Natural killer cell treated with Interleukin-12 subunit alpha and Interleukin-12 subunit beta and Interleukin-15 and Interleukin-18, amount 100 ng/mL, for 72 hours (primary cell): ENCODE results near the gene RBMS1. TPM values are rescaled to one million over a fixed set of nuclear protein-coding genes. Genes with fewer than 3 reads are reported as not detected.

Experiments
- ATAC-seq, 2 donors: fragments of 150-1000 bp; cut with Tn5 transposase in 1 of 2; sonication (Bioruptor Pico), chemical (Tn5 transposase) in 1 of 2; 2 replicates each; pipeline ENCODE4 v1.10.0; 2021
- DNase-seq: peaks from one replicate; pipeline ENCODE4 v3.0.0; 2022; ENCODE audit warnings: low spot score
- H3K27ac Mint-ChIP-seq, 2 donors: 1 replicate in 1 of 2; 2 replicates in 1 of 2; pipeline ENCODE4 v1.8.0; 2022; ENCODE audit warnings: mixed read lengths in 2 of 2, mild to moderate bottlenecking in 1 of 2, moderate library complexity in 1 of 2
- H3K27me3 Mint-ChIP-seq, 2 donors: 1 replicate in 1 of 2; 2 replicates in 1 of 2; pipeline ENCODE4 v1.8.0; 2022; ENCODE audit warnings: mixed read lengths in 2 of 2
- H3K36me3 Mint-ChIP-seq: one replicate; pipeline ENCODE4 v1.8.0; 2022; ENCODE audit warnings: mixed read lengths
- H3K4me1 Mint-ChIP-seq, 2 donors: 1 replicate in 1 of 2; 2 replicates in 1 of 2; pipeline ENCODE4 v1.8.0; 2022; ENCODE audit warnings: low read depth in 2 of 2, mixed read lengths in 2 of 2, mild to moderate bottlenecking in 1 of 2
- H3K4me3 Mint-ChIP-seq: one replicate; pipeline ENCODE4 v1.8.0; 2022; ENCODE audit warnings: mixed read lengths
- H3K9me3 Mint-ChIP-seq: 2 replicates; pipeline ENCODE4 v1.8.0; 2022; ENCODE audit warnings: mixed read lengths
- total RNA-seq, 2 donors: library from RNA; stranded (reverse); gene quantifications; one replicate each; pipeline ENCODE4 v1.2.3, GENCODE V29; 2022

Gene RBMS1
- total RNA-seq, 2 donors from 2014 or later = 59.4 to 86.1 TPM

DNA sequence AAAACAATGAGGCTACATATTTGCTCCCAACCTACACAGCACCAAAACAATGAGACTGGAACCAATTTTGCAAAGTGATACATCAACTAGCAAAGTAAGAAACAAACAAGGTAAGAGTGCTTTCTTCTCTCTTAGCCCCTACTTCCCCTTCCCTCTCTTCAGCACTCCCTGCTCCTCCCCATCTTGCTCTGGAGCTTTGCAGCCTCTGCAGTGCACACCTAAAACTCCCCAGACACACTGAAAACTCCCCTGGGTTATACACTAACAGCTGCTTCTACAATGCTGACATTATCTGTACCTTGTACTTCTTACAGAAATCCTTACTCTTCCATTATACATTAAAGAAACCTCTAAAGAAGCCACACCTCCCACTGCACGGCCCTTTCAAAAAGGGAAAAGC is 93.7 kb downstream of the RBMS1 start:
- Mint-ChIP-seq H3K4me1 (peaks cover 36 to 47% of the 10 kb centered on the region in 2 donors), H3K27me3 (no peaks in the 10 kb centered on the region), H3K27ac (no peak overlapping the region), H3K36me3 (no peaks in the 10 kb centered on the region), H3K4me3 (no peak overlapping the region), H3K9me3 (no peaks in the 10 kb centered on the region)
- DNase-seq (no peak), ATAC-seq (no peak)

DNA sequence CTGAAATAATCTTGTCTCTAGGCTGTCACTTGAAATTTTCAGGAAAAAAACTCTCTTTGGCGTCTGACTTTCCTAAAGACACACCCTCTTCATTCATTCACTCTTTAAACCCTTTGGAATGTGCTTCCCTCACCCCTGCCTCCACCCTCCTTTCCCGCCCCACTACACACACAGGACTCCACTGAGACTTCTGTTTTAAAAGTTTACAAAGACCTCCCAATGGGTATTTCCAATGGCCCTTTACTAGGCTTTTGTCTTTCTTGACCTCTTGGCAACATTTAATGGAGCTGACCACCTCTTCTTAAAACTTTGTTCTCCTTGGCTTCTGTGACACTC is 96.1 kb downstream of the RBMS1 start:
- Mint-ChIP-seq H3K36me3 (no peaks in the 10 kb centered on the region), H3K4me3 (no peak overlapping the region), H3K27ac (no peak overlapping the region), H3K27me3 (no peaks in the 10 kb centered on the region), H3K4me1 (peaks cover 33 to 44% of the 10 kb centered on the region in 2 donors), H3K9me3 (no peaks in the 10 kb centered on the region)
- DNase-seq (no peak), ATAC-seq (no peak)

DNA sequence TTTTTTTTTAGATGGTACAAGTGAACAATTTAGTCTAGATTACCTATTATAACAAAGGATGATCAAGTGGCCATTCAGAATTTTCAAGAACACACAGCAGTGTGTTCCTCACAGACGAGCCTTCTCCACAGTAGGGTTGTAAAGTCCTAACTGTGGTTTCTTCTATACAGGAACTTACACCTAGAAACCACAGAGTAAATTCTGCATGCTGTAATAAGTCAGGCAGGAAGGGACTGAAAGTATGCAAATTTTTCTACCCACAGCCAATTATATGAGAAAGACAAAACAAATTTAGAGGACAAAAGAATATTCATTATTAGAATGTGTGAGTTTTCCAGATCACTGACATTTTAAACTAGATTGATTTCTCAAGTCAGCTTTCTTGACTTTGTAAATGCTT is 99.5 kb downstream of the RBMS1 start:
- peaks cover 3% of the 10 kb centered on the region for H3K9me3 Mint-ChIP-seq
- H3K27ac Mint-ChIP-seq = no peak overlapping the region
- H3K36me3 Mint-ChIP-seq = peaks cover 4% of the 10 kb centered on the region
- DNase-seq (peak; percentile 75), ATAC-seq (peak; percentile 96 to 98)
- no peaks in the 10 kb centered on the region for H3K27me3 Mint-ChIP-seq
- H3K4me3 Mint-ChIP-seq = peak overlapping the region; percentile 76
- peaks cover 44 to 54% of the 10 kb centered on the region in 2 donors for H3K4me1 Mint-ChIP-seq

DNA sequence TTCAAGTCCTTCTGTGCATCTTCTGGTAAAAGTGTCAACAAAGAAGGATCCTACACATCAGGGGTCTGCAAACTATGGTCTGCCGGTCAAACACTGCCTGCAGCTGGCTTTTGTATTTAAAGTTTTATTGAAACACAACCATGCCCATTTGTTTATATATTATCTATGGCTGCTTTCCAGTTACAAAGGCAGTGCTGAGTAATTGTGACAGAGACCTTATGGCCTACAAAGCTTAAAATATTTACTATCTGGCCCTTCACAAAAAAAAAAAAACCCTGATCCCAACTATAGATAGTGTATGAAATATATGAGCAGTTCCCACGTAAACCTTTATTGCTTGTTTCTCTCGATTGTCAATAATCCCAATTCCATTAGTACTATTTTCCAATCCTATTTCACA is 101.4 kb downstream of the RBMS1 start:
- DNase-seq (no peak), ATAC-seq (no peak)
- no peak overlapping the region for H3K27ac Mint-ChIP-seq
- H3K4me3 Mint-ChIP-seq = peak overlapping the region; percentile 76
- peaks cover 62 to 73% of the 10 kb centered on the region in 2 donors for H3K4me1 Mint-ChIP-seq
- peaks cover 4% of the 10 kb centered on the region for H3K36me3 Mint-ChIP-seq
- no peaks in the 10 kb centered on the region for H3K27me3 Mint-ChIP-seq
- peaks cover 3% of the 10 kb centered on the region for H3K9me3 Mint-ChIP-seq

DNA sequence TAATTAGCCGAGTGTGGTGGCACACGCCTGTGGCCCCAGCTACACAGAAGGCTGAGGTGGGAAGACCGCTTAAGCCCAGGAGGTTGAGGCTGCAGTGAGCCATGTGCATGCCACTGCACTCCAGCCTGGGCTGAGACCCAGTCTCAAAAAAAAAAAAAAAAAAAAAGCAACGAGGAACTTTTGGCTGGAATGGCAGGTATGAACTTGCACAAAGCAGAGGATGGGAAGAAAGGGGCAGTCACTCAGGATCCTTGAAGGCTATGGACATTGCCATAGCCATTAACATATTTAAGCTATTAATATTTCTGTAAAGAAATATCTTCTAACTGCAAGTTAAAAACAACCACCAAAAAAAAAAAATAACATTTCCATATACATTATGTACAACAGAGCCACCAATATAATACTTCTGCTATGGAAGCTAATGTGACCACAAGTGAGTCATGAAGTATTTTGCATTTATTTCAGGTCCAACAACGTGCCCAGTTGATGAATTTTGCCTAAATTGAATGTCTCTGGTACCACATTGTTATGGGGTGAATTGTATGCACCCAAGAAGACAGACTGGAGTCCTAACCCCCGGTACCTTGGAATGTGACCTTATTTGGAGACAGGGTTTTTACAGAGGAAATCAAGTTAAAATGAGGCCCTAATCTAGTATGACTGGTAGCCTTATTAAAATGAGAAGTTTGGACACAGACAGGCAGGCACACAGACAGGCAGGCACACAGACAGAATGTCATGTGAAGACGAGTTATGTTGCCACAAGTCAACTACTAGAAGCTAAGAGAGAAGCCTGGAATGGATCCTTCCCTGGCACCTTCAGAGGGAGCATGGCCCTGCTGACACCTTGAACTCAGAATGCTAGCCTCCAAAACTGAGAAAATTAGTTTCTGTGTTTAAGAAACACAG is 102.8 kb downstream of the RBMS1 start:
- DNase-seq (no peak), ATAC-seq (no peak)
- H3K4me1 Mint-ChIP-seq = peaks cover 73 to 78% of the 10 kb centered on the region in 2 donors
- H3K4me3 Mint-ChIP-seq = peak overlapping the region; percentile 66
- no peaks in the 10 kb centered on the region for H3K27me3 Mint-ChIP-seq
- H3K9me3 Mint-ChIP-seq = peaks cover 3% of the 10 kb centered on the region
- no peak overlapping the region for H3K27ac Mint-ChIP-seq
- peaks cover 4% of the 10 kb centered on the region for H3K36me3 Mint-ChIP-seq

DNA sequence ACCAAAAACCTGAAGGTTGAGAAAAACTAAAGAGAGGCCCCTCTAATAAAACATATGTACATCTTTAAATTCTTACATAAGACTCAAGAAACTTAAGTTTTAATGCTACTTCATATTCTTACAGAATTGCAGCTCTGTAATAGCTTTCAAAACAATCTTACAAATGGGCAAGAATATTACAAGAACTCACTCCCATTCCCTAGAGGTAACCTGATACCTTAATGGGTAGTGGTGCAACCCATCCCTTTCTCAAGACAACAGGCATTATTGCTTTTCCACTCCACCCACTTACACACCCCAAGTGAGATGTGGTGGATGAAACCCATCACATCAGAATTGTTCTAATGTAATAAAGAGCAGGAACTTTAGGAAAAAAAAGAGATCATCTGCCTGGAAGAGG is 103.7 kb downstream of the RBMS1 start:
- H3K4me3 Mint-ChIP-seq = peak overlapping the region; percentile 66
- H3K4me1 Mint-ChIP-seq = peaks cover 75 to 82% of the 10 kb centered on the region in 2 donors
- DNase-seq (no peak), ATAC-seq (no peak)
- H3K9me3 Mint-ChIP-seq = peaks cover 3% of the 10 kb centered on the region
- H3K36me3 Mint-ChIP-seq = peaks cover 4% of the 10 kb centered on the region
- no peak overlapping the region for H3K27ac Mint-ChIP-seq
- H3K27me3 Mint-ChIP-seq = no peaks in the 10 kb centered on the region

DNA sequence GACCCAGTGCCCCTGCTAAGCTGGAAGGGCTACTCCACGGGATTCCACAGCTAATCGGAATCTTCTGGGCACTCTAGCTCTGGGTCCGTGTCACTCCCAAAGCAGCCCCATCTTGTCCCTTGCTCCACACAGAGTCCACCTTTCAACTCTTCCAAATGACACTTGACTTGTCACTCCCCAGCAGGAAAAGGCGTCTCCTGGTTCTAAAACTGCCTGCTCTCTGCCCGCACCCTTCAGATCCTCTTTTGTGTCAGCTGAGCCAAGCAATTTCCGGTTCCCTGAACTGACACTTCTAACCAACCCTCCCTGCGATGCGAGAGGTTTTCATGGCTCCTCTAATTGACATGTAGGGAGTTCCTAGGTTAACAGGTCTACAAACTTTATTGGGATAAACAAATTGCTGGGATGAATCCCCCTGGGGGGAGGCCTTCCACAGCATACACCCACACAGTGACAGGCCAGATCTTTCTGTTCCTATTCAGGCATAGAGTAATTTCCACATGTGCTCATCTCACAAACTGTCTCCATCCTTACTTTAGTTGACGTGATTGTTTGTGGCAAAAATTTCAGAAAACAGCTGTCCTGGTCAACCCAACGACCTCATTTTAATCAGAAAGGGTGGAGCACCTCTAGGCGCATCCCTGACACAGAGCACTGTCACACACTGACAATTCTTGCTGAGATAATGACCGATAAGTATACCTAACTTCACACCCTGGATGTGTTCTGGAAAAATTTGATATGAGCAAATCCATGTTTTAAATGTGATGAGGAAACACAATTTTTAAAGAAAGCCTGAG is 104.9 kb downstream of the RBMS1 start:
- no peaks in the 10 kb centered on the region for H3K27me3 Mint-ChIP-seq

DNA sequence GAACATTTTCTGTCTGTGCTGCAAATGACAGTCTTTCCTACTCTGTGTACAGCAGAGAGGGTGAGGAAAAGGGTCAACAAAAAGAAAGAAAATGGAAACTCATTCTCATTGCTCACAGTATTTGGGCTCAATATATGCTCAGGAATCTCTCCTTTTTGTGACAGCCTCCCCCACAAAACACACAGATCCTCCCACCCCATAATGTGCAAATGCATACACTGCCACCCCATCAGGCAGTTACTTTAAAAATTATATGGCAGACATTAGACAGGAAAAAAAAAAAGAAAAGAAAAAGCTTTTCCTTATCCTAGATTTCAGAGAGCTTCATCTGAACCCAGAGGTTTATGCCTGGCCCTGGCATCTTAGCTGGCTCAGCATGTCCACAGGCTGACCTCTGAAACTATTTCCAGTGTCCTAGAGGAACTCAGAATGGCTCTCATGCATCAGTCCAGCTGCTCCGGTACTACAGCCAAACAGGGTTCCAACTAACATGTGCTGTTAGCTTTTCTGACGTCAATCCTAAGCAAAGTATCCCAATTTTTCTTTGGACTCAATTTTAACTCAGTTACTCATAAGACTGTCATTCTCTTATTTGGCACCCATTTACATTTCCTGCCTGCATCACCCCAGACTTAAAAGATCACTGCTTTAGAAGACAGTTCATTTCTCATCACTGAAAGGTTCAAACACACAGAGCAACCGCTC is 105.9 kb downstream of the RBMS1 start:
- DNase-seq (no peak), ATAC-seq (no peak)
- peaks cover 71 to 72% of the 10 kb centered on the region in 2 donors for H3K4me1 Mint-ChIP-seq
- H3K9me3 Mint-ChIP-seq = peaks cover 3% of the 10 kb centered on the region
- H3K36me3 Mint-ChIP-seq = peaks cover 4% of the 10 kb centered on the region
- H3K4me3 Mint-ChIP-seq = peak overlapping the region; percentile 84
- H3K27me3 Mint-ChIP-seq = no peaks in the 10 kb centered on the region
- H3K27ac Mint-ChIP-seq = no peak overlapping the region

More for the DNA sequence above, 104.9 kb downstream of the RBMS1 start:
- no peak overlapping the region for H3K27ac Mint-ChIP-seq
- peak; percentile 72 for DNase-seq
- H3K9me3 Mint-ChIP-seq = peaks cover 3% of the 10 kb centered on the region
- H3K4me3 Mint-ChIP-seq = peak overlapping the region; percentile 84
- peak; percentile 76 to 82 for ATAC-seq
- H3K4me1 Mint-ChIP-seq = peaks cover 74 to 81% of the 10 kb centered on the region in 2 donors
- H3K36me3 Mint-ChIP-seq = peaks cover 4% of the 10 kb centered on the region

DNA sequence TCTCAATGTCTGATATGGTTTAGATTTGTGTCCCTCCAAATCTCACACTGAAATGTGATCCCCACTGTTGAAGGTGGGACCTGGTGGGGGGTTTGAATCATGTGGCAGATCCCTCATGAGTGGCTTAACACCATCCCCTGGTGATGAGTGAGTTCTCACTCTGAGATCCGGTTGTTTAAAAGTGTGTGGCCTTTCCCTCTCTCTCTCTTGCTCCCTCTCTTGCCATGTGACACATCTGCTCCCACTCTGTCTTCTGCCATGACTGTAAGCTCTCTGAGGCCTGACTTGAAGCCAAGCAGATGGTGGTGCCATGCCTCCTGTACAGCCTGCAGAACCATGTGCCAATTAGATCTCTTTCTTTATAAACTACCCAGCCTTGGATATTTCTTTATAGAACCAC is 108.8 kb downstream of the RBMS1 start:
- ATAC-seq = peak; percentile 57 to 67
- H3K4me3 Mint-ChIP-seq = peak overlapping the region; percentile 19
- peaks cover 72 to 74% of the 10 kb centered on the region in 2 donors for H3K4me1 Mint-ChIP-seq
- H3K9me3 Mint-ChIP-seq = no peaks in the 10 kb centered on the region
- DNase-seq = no peak
- H3K27me3 Mint-ChIP-seq = no peaks in the 10 kb centered on the region
- peak overlapping the region; percentile 78 to 86 for H3K27ac Mint-ChIP-seq
- no peaks in the 10 kb centered on the region for H3K36me3 Mint-ChIP-seq

DNA sequence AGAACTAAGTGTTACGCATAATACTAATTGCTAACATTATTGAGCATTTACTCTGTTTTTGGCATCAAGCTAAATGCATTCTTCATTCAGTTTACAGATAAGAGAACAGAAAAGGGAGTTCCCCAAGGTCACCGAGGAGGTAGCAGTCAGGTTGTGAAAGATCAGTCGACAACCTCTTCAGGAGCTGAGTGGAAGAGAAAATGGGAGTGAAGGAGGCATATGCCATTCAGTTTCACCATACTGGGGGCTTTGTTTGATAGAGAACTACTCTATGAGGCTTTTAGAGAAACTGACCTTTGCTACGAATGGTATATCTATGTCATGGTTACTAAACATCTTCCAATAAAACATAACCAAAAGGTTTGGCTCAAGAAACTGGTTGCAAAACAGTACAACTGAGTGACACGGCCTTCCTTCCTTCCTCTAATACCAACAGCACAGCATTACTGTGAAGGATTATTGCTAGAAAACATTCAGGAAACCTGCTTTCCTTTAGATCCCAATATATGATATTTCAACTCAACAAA is 112.1 kb downstream of the RBMS1 start:
- H3K4me1 Mint-ChIP-seq = peaks cover 65 to 69% of the 10 kb centered on the region in 2 donors
- no peaks in the 10 kb centered on the region for H3K27me3 Mint-ChIP-seq
- ATAC-seq = peak in 1 of 2 donors; percentile 55
- no peaks in the 10 kb centered on the region for H3K36me3 Mint-ChIP-seq
- peak overlapping the region; percentile 70 for H3K4me3 Mint-ChIP-seq
- no peaks in the 10 kb centered on the region for H3K9me3 Mint-ChIP-seq
- peak overlapping the region; percentile 77 to 91 for H3K27ac Mint-ChIP-seq
- no peak for DNase-seq

DNA sequence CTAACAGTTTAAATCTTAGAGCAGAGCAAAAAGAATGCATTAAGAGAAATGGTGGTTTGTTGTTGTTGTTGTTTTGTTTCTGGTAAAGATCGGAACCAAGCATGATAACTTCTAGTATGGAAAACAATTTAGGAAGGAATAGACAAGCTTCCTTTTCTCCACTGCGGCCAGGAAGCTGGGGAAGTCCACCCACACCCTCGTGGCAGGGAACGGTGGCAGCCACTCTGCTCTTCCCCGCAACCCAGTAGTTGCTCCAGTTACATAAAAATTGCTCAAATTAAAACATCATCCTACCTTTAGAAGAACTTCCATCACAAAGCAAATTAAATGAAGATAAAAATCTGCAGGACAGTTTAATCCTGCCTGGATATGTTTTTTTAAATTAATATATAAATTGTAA is 113.0 kb downstream of the RBMS1 start:
- peak overlapping the region; percentile 70 for H3K4me3 Mint-ChIP-seq
- peak overlapping the region; percentile 77 to 91 for H3K27ac Mint-ChIP-seq
- DNase-seq (no peak), ATAC-seq (no peak)
- no peaks in the 10 kb centered on the region for H3K27me3 Mint-ChIP-seq
- no peaks in the 10 kb centered on the region for H3K36me3 Mint-ChIP-seq
- no peaks in the 10 kb centered on the region for H3K9me3 Mint-ChIP-seq
- H3K4me1 Mint-ChIP-seq = peaks cover 62 to 71% of the 10 kb centered on the region in 2 donors

DNA sequence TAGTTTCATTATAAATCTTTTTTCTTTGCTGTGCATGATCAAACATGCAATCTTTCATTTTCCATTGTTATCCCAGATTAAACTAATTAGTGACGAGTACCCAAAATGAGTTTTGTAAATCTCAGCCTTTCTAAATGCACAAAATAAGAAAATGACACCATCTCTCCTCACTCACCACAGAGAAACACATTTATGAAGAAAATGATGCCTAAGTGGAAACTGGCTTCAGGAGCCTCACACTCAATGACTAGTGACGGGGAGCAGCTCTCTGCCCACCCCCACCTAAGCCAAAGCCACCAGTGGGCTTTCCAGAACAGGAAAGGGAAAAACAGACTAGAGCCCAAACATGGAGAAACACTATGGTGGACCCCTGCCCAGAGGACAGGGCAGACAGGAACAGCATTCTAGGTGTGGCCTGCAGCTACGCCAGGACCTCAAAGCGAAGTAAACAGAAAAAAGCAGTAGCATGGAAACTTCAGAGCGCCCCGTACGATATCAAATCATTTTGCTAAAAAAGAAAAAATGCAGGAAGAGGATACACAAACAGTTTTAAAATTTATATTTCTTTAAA is 113.5 kb downstream of the RBMS1 start:
- no peaks in the 10 kb centered on the region for H3K9me3 Mint-ChIP-seq
- H3K27ac Mint-ChIP-seq = peak overlapping the region; percentile 77 to 91
- H3K27me3 Mint-ChIP-seq = no peaks in the 10 kb centered on the region
- no peaks in the 10 kb centered on the region for H3K36me3 Mint-ChIP-seq
- H3K4me1 Mint-ChIP-seq = peaks cover 61 to 72% of the 10 kb centered on the region in 2 donors
- peak in 1 of 2 donors; percentile 29 for ATAC-seq
- H3K4me3 Mint-ChIP-seq = peak overlapping the region; percentile 70
- no peak for DNase-seq

DNA sequence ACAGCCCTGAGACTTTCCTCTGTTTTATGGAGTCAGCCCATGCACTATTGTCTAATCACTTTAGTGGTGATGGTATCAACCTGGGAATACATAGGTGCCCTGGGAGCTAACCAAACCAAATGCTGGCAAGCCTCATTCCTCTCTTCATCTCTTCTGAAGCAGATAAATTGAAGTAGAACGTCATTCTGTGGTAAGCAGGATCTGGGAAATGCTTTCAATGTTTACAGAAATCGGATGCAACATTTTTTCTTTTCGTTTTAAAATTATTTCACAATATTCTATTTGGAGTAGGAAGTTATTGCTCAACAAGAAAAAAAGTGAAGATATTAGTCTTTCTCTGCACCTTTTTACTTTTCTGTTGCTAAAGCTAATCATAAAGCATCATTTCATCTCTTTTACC is 114.2 kb downstream of the RBMS1 start:
- H3K27me3 Mint-ChIP-seq = no peaks in the 10 kb centered on the region
- peak overlapping the region; percentile 77 to 91 for H3K27ac Mint-ChIP-seq
- peak in 1 of 2 donors; percentile 67 for ATAC-seq
- peaks cover 59 to 69% of the 10 kb centered on the region in 2 donors for H3K4me1 Mint-ChIP-seq
- peak overlapping the region; percentile 70 for H3K4me3 Mint-ChIP-seq
- H3K36me3 Mint-ChIP-seq = no peaks in the 10 kb centered on the region
- no peaks in the 10 kb centered on the region for H3K9me3 Mint-ChIP-seq
- DNase-seq = no peak
